LoVo (cell line): ENCODE results near the gene OR2G3.

Source experiments
- DNase-seq: peaks from one replicate; pipeline ENCODE4 v3.0.0-alpha.2; 2016; ENCODE audit warnings: low spot score

OR2G3 gene

DNA sequence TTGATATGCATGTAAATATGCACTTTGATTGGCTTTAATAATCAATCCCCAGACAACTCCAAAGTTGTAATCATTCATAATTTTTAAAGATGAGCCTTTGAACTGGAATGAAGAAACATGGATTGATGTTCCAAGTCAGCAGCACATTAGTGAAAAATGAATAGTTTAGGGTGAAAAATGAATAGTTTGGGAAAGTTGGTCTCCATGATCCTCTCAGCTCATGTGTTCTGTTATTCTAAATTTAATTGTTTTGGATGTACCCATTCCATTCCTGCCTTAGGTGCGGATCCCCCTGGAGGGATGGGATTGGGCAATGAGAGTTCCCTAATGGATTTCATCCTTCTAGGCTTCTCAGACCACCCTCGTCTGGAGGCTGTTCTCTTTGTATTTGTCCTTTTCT is at the start of gene OR2G3:
OR2G3 (plus strand) TSS at position 301 of the 400 bp plus-strand sequence; CDS start at position 301, 0 bp downstream.
- DNase-seq, result no peak

DNA sequence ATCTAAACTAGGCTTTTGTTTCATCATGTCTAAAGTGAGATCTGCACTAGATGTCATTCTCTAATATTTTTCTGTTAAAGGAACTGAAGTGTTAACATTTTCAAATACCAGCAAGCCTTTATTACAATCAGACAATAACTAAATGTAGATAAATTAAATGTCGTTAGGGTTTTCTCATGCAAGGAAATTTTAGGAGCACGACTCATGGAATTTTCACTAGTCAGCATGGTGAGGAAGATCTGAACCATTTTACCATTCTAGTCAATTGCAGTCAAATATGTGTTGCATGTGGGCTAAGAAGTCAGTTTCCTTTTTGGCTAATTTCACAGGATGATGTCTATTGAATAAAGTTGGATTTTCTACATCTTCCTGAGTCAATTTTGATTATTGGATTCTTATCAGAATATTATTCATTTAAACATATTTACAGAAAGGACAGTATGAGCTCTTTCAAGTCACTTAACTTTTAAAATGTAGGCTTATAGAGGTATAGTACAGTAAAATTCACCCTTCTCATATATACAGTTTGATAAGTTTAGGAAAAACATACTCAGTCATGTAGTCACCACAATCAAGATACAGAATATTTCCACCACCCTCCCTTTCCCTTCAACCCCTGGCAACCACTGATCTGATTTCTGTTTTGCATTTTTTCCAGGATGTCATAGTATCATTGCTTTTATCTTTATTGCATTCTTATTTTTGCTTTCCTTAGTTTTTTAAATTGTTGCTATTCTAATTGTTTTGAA is 47.3 kb upstream of the OR2G3 start:
- DNase-seq, result no peak

GRCh38 chr1:247561711-247562110 is 43.7 kb upstream of the OR2G3 start:
- DNase-seq, result no peak

GRCh38 chr1:247562198-247562597 is 43.2 kb upstream of the OR2G3 start:
- no peak for DNase-seq

DNA sequence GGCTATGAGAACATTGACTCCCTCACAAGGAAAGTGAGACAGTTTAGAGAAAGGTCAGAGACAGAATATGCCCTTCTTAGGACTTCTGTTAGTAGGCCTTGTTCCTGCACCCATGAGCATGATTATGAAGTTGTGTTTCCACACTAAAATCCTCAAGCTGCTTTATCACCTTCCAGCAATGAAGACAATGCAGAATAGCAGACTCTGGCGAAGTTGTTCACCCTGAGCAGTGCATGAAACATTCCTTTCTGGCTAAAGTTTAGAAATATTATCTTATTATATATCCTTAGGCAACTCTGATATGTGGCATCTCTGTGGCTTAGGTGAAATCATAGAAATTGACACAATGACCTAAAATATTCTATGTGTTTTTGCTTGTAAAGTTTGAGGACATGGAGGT is 31.1 kb upstream of the OR2G3 start:
- DNase-seq, result no peak

GRCh38 chr1:247574664-247575063 is 30.7 kb upstream of the OR2G3 start:
- DNase-seq, result peak; percentile 9

DNA sequence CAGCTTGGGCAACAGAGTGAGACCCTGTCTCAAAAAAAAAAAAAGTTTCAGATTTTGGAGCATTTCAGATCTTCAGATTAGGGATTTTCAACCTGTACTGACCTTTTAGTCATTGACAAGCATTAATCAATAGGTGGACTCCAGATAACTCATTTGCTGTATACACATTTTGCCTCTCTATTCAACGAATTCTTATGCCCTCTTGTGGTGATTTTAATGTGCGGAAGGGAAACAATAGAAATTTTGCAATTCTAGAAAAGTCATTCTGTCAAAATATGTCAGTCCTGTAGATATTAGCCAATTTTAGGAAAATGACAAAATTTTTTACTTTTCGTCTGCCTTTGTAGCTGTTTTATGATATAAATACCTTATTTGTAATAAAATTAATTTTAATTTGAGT is 28.9 kb upstream of the OR2G3 start:
- peak; percentile 31 for DNase-seq

DNA sequence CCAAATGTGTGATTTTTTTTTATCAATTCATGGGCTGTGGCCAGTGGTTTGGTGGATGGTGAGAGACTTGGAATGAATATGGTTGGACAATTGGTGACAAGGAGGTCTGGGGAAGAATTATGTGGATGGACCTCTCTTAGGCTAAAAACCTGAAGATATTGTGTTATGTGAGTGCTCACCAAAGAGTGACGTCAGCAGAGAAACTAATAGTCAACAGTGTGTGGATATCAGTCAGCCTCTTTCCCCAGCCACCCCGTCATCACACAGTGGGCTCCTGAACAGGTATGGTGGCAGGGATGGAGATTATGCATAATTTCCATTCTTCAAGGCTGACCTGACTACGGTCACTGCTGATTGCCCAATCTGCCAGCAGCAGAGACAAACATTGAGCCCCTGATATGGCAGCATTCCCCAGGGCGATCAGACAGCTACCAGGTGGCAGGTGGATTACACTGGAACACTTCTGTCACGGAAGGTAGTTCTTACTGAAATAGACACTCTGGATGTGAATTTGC is 26.4 kb upstream of the OR2G3 start:
- DNase-seq, result no peak

- no peak for DNase-seq
Observed at GRCh38 chr1:247588060-247588459, 17.3 kb upstream of the OR2G3 start, which contains the start of gene OR2G2. TSS of gene OR2G2 (plus strand) at chr1:247588360. CDS start at chr1:247588360, 0 bp downstream.

DNA sequence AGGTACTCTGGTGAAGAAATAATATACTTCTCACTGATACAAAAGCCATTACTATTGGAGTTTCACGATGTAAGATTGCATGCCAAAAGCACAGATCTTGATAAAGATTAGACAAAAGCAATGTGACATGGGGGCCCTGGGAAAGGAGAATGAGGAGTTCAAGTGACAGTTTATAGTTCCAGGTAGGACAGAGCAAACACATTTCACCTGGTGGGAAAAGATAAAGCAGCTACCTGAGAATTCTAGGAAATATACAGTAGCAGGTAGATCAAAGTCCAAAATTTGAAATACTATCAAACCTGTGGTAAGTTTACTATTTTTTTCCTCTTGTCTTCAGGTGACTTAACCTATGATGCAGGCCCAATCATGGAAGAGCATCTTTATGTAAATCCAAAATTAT is 8.0 kb downstream of the OR2G3 start:
- no peak for DNase-seq

- no peak for DNase-seq
Observed at GRCh38 chr1:247614625-247615024, 9.2 kb downstream of the OR2G3 start.

DNA sequence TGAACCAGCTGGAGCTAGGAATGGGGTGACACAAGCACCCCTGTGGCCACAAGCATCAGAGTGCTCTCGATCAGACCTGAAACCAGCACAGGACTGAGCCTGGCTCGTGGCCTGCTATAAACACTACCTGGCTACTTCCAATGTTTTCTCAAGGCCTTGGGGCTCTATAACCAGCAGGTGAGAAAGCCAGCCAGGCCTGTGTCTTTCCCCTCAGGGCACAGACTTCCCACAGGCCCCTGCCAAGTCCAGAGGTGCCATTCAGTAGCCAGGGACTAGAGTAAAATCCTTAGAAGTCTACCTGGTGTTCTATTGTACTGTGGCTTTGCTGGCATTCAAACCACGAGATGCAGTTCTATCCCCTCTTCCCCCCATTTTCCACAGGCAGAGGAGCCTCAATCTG is 22.6 kb downstream of the OR2G3 start:
- no peak for DNase-seq

- no peak for DNase-seq
Observed at GRCh38 chr1:247638011-247638410, 32.6 kb downstream of the OR2G3 start.

- DNase-seq, result no peak
Observed at GRCh38 chr1:247638781-247639180, 33.4 kb downstream of the OR2G3 start.

DNA sequence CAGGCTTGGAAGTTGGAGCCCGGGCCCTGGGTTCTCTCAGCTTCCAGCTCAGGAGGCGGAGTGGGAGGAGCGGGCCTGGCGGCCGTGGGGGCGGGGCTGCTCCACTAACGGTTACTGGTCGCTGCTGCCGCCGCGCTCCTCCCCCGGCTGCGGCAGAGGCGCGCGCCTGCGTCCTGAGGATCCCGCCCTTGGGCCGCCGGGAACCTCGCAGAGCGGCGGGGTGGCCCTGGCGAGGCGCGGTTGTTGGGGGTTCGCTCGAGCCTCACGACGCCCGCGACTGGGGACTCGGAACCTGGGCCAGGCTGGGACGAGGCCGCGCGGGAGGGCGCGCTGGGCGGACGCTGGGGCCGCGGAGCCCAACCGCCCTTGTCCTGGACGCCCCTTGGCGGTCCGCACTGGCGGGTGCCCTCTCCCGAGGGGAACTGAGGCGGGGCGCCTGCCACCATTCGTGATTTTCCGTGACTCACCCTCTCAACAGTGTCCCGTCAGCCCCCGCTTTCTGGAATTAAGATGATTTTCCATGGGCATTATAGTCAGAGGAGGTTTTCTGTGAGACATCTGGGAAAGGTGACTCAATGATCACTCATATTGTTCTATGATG is 34.1 kb downstream of the OR2G3 start:
- DNase-seq, result no peak

DNA sequence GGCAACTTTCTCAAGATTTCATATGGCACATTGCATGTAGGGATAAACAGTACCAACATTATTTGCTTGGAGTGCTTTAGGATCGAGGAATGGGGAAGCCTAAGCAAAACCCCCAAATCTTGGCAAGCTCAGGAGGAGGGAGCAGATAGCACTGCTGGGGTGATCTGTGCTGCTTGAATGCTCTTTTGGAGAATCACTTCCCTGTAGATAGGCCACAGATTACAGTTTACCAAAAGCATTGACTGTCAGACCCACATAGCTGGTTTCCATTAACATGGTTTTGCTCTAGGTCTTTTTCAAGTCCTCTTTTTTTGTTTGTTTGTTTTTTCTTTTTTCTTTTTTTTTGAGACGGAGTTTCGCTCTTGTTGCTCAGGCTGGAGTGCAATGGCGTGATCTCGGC is 37.4 kb downstream of the OR2G3 start:
- DNase-seq, result no peak

GRCh38 chr1:247646867-247647266 is 41.5 kb downstream of the OR2G3 start:
- DNase-seq, result no peak

DNA sequence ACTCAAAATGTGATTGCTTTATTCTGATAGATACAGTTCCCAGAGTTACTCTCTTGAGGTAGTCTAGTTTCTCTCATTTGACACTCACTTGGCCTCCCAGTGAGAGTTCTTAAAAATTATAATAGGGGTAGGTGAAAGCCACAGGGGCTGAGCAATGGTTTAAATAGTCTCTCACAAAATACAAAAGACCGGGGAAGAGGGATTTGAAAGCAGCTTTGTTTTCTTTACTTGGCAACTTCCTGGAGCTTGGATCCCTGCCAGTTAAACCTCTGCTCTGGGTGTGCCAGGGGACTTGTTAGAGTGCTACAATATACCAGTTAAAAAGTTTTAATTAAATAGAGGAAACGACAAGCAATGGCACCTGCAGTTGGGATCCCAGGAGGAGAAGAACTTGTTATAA is 42.5 kb downstream of the OR2G3 start:
- DNase-seq, result peak; percentile 22

DNA sequence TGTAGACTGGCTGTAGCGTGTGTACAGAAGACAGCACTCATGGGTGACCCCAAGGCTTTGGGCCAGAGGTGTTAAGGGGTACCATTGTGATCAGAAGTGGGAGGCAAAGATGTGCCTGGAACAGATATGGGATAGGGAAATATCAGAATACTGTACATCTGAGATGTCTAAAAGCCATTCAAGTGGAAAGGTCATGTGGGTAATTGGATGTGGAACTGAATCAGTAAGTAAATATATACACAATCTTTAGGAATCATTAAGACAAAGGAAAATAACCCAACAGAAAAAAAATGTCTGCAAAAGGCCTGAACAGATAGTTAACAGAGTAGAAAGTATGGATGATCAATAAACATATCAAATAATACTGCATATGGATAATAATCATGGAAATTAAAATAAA is 47.7 kb downstream of the OR2G3 start:
- DNase-seq, result no peak
